HG02610 (cell line): ENCODE data around the gene GMPR.

Source experiments
- ATAC-seq: cut with Tn5 transposase; IDR thresholded peaks from one replicate; pipeline ENCODE4 v1.9.1; 2021; ENCODE audit warnings: mild to moderate bottlenecking, moderate library complexity; ENCODE audit not compliant: unreplicated experiment

Gene GMPR

DNA sequence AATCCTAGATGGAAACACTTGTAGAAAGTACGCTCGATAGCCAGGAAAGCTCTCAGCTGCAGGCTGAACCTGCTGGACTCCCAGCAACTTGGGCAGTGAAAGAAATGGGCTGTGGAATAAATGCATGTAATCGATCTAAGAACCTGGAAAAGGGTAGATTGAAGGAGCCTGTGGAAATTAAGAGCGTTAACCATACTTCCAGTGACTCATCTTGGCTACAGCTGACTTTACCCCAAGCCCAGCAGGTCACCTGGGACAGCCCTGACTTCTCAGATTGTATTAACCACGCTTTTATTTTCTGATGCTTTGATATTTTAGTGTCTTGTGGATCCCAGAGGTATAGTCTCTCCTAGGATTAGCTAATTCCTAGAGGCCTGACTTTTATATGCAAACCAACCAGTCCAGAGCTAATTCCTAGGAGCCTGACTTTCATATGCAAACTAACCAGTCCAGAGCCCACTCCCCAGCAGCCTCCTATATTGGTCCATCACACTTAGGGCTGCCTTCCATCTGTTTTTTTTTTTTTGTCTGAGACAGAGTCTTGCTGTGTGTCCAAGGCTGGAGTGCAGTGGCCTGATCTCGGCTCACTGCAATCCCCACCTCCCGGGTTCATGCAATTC is 86.3 kb downstream of the GMPR start:
- no peak for ATAC-seq

DNA sequence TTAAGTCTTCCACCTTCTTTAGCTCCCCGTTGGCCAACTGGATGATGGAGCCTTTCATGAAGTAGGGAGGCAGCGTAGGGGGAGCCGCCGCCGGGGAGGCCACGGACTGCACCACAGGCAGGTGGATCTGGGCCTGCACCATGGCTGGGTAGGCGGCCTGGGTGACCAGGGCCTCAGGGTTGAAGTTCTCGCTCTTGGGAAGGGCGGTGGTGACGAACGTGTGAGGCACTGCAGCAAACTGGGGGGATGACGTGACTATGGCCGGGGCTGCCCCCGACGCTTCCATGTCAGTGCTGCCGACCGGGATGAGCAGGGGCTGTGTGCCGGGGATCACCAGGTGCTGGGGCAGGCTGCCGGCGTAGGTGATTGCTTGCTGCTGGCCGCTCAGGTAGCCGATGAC is 88.1 kb downstream of the GMPR start:
- ATAC-seq: no peak

DNA sequence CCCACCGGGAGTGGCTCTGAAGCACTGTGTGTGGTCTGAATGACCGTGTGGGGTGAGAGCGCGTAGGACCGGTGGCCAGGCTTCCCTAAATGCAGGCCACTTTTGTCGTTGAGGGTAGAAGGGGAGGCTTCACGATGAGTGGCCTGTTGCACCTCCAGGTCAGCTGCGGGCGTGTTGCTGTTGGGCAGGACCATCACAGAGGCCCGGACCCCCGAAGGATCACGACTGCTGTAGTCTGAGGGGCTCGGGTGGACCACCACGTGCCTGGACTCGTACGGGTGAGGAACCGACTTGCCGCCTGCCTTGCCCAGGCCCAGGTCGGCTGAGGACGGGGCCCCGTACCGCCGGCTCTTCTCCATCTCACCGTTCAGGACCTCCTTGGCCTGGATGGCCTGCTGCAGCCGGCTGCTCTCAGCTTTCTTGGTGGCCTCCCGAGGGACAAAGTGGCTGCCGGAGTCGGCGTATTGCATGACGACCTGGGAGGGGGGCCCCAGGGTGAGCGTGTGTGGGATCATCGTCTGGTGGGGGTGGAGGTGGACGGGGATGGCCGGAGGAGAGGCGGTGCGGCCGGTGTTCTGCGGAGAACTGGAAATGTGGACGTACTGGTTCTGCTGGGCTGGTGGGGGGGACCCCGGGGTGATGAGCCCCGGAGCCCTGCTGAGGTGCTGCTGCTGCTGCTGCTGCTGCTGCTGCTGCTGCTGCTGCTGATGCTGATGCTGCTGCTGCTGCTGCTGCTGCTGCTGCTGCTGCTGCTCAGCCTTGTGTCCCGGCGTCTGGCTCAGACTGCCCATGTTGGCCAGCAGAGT is 88.8 kb downstream of the GMPR start:
- no peak for ATAC-seq

DNA sequence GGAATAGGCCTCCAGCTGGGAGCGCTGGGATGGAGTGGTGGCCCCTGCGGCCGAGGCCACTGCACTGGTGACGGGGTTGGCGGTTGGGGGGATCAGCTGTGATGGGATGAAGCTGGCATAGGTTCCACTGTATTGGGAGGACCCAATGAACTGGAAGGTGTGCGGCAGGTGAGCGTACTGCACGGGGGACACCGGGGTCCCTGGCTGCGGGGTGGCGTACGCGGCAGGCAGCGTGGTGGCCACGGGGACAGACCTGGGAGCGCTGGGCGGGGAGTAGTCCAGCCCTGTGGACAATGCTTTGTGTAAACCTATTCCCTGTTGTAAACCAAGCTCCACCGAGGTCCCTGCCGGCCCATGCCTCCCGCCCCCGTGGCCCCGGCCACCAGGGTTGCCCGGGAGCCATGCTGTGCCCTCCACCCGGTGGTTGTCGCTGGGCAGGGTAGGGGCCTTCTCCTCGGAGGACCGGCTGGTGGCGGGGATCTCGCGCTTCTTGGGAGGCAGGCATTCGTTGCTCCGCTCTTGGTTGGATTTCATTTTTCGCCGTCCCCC is 89.5 kb downstream of the GMPR start:
- ATAC-seq: no peak

DNA sequence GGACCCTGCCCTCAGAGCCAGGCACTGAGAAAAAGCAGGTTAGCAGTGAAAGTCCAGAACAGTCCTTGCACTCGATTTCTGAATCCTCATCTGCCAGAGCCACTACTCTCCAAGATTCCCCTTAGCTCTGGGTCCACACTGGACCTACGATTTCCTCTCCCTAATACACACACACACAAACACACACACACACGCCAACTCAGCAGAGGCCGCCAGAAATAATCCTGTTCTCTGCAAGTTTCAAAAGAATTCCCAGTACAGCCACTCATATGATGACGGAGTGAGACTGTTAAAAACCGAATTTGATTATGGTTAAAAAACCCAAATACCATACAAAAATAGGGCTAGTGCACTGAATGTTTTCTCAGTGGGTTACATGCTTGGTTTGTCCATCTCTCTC is 90.8 kb downstream of the GMPR start:
- ATAC-seq: peak; percentile 37

DNA sequence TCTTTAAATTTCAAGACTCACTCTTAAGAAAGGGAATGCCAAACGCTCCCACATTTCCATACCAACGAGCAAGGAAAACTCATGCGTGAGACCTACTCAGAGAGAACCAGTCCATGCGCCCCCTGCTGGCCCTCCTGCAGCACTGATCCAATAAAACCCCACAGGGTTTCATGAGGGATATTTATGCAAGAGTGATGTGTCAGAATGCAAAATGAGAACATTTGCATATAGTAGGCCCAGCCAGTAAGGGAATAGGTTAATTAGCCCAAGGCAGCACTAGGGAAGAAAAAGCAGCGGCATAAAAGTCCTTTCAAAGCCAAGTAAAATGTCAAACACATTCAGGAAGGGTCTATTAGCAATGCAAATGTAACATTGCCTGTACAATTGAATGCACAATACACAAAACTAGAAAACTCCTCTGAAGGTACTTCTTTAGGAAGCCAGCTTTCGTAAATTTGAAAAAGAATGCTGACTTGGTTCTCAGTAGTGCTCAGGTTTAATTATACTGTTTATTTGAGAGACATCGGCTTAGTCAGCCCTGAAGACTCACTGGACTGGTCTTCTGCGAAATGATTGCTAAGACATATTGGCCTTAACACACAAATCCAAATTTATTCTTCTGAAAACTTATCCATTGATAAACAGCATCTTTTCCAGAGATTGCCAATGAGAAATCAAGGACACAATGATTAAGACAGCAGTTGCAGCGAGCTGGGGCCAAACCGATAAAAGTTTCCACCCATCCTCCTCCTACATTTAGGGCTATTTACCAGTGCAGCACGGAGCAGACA is 93.2 kb downstream of the GMPR start:
- no peak for ATAC-seq

DNA sequence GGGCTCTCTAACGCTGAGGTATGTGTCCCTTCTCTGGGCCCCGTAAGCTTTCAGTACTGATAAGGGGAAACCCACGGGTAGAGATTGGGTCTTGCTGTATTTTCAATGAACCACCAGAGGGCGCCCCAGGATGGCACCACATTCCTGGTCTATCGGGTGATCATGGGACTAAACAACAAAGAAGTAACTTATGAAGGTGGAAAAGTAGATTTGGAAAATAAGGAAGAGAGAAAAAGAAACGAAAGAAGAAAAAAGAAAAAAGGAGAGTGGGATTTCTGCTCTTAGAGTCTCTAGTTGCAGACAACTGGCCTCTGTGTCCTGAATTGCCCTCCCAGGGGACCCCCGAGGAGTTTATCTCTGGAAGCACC is 93.8 kb downstream of the GMPR start:
- ATAC-seq: peak; percentile 78

DNA sequence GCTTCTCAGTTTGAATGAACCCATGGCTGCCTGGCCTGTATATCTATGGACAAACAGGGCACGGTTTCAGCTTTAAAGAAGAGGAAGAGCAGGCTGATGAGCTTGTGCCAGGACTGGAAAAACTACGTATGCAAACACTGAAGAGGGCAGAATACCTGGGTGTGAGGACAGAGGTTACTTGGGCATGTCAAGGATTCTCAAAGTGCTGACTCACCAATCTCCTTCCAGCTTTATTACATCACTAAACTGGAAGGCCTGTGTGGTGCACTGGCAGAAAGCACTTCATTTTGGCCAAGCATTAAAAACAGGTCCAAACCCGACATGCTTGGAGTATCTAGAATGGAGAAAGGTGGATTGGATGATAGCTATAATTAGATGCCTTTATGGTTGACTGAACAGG is 95.2 kb downstream of the GMPR start:
- no peak for ATAC-seq

DNA sequence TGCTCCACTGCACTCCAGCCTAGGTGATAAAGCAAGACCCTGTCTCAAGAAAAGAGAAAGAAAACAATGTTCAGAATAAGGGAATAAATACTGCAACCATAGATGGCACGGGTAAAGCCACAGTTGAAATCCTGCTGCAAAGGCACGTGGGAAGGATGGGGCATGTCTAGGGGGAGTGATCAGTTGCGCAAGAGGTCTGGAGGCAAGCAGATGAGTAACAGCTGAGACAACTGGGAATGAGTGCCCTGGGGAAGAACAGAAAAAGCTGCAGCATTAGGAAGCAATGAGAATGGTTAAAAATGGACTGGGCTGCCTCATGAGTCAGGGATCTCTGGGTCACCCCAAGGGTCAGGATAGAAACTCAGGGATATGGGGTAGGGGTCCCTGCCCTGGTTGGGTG is 96.3 kb downstream of the GMPR start:
- ATAC-seq: no peak

DNA sequence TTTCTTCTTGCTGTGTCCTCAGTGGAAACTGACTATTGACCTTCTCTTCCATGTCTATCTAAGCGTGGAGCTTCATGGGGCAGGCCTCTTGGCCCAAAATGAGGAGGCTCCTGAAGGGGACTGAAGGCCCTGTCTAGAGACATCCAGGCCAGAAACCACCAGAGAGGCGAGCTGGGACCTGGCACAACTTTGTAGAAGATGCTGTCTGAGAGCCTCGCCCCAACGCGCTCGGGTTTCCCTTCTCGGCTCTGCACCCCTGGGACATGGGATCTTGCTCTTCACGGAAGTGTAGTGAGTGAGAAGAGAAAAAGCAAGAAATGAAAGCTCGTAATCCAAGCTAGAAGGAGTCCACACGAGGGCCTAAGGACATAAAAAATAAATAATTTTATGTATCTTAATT is 96.8 kb downstream of the GMPR start:
- ATAC-seq: no peak

DNA sequence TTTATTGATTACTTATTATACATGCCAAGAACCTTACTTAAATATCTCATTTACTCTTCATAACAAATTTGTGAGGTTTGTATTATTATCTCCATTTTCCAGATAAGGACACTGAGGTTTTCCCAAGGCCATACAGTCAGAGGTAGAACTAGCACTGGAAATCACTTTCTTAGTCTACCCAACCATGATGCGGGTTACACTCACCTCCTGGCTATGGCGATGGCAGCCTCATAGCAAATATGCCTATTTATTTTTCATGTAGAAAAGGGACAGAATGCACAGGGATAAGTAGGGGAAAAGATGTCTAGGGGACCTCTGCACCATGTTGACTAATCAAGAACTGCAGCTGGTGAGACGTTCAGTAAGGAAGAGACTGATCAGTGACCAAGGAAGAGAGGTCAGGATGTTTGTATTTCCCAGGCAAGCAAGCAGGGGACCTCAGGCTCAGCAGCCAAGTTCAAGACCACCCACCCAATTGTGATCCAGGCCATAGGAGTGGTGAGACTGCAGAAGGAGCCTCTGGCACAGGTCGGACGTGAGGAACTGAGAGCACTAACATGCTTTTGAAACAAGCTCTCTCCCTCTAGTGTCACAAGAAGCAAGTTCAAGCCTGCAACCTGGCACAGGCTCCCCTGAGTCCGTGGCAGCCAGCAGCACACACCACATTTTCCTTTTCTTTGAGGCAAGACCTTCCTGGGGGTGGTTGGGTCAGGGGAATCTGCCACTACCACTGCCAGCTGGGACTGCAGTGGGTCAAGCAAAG is 97.8 kb downstream of the GMPR start:
- no peak for ATAC-seq

DNA sequence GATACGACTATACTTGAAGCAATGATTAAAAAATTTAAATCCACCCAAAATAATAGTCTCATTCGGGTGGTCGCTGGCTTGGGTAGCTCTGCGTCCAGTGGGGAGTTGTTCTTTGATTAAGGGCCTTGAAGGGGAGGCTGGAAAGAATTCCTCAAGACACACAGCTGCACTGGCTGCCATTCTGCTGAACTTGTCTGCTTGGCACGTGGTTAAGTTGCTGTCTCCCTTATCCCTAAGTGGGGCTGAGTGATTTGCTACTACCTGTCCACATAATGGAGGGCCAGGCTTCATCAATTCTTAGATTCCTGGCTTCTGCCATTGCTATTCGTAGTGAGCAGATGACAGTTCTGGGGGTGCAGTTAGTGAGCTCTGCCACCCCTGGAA is 98.5 kb downstream of the GMPR start:
- no peak for ATAC-seq

DNA sequence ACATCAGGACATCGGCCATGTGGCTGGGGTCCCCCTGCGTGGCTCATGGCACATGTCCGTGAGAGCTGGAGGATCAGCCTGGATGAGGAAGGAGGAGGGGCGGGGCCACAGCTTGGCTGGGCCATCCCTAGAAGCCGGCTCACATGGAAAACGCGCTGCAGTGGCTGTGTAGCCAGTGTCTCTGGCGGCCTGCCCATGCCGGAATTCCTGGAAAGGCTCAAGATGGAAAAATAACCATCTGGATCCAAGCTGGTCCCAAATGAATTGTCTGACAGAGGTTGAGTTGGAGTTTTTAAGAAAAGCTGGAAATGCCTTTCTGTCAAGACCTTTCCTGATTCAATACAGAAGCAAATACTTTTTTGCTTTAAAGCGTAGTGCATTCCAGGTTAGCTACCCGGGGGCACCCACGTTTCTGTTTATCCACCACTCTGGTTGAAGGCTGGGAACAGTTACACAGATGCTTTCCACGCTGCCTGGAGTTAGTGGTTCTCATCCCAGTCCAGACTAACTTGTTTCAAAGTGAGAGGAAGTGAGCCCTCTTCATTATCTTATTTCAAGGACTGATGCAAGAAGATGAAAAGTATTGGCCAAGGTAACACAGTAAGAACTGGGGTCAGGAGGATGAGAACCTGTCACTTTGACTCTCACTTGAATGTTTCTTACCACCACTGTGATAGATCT is 99.0 kb downstream of the GMPR start:
- no peak for ATAC-seq

DNA sequence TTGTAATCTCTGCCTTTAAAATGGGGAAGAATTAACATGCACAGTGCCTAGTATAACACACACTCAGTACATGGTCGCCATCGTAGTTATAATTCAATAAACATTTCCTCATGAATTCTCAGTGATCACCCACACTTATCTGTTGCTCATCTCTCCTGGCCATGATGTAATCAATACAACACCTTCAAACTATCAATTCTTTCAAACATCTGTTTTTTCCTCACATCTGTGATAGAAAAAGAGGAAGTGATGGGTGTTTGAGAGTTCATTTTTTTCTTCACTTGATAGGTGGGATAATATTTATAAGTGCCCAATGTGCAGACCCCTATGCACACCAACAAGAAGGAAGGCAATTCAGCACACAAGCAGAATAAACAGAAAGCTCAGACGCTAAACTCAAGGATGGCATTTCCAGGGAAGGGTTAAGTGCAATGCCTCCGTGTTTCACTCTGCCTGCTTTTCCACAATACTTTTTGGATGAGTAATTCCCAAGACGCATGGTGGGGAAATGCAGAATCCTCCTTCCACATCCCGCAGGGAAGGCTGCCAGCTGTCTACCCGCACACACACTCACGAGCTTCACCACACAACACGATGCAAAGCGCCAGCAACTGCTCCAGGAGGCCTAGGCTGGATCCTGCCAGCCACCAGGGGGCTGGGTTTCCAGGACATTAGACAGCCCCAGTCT is 100.3 kb downstream of the GMPR start:
- no peak for ATAC-seq

DNA sequence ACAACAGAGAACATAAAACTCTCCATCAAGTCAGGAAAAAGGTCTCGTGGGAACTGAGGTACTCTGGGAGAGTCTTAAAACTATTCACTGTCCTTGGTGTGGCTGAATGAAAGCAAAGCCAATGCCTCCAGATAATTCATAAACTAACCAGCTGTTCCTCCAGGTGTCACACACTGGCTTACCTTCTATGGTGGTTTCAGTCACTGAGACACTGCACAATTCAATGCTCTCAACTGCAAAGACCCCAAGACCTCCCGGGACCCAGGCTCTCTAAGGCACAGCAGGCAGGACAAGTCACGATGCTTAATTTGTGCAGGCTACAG is 100.8 kb downstream of the GMPR start:
- ATAC-seq: no peak

DNA sequence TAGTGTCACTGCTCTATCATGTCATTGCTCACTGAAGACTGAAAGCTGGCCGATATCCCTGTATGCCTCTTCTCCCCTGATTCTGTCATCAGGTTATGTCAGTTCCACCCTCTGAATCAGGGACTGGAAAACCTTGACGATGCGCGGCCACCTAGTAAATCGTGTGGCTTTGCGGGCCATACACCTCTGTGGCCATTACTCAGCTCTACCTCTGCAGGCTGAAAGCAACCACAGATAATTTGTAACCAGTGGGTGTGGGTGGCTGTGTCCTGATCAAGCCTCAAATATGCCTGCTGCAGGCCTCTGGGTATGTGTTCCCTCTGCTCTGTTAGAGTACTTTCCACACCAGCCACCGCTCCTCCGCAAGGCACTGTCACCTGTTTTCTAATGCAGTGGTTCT is 105.2 kb downstream of the GMPR start:
- no peak for ATAC-seq

DNA sequence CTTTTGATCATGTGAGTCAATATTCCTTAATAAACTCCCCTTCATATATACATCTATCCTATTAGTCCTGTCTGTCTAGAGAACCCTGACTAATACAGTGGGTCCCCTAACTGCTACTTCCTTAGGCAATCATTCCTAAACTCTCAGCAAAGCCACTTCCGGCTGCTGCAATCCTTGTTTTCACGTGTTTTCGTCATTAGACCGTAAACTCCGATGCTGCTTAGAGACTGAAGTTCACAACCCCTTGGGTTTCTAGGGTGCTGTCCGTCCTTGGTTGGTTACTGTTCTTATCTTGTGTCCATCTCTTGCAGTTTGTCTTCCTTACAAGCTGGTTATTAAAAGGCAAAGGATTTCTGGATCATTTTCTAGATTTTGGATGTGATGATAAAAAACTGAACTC is 106.4 kb downstream of the GMPR start:
- ATAC-seq: no peak
